NCI-H146 (cell line): ENCODE data around the gene REG3G.

ENCODE experiments used
- DNase-seq: peaks from one replicate; lab custom pipeline; 2025; lab: John Stamatoyannopoulos, UW

REG3G gene

DNA sequence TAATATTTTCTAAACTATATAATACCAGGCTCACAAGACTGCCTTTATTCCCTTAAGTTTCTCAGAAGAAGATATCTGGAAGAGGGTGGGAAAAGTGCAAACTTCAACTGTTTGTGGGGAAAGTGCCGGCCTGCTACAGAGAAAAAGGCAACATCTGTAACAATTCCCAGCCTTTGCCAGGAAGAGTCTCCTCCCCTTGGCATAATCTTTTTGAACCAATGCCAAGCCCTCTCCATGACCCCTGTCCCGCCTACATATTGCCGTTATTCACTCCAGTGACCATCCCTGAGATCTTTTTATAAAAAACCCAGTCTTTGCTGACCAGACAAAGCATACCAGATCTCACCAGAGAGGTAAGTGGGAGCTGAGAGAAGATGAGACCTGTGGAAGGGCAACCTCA is at the start of gene REG3G:
REG3G (plus strand) TSS at position 282 of the 400 bp plus-strand sequence. CDS start 392 bp downstream, outside the sequence.
- no peak for DNase-seq

DNA sequence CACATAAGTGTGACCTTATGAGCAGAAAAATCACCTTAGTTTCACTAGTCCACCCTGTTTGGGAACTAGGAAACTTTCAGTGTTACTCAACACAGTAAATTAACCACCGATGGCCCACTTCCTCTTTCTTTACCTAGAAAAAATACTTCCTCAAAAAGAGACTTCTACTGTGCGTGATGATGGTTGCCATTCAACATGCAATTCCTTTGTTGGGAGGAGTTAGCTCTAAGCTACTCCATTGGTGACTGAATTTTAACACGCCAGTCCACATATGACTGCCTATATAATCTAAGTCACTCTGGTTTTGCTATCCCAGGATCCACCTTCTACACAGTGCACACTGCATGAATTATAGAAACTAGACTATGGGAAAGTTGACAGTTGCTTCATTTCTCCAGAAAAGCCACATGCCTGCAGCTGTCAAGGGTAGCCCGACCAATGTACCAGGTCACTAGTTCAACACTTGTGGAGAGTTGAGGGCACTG is 47.8 kb upstream of the REG3G start:
- DNase-seq, result no peak

DNA sequence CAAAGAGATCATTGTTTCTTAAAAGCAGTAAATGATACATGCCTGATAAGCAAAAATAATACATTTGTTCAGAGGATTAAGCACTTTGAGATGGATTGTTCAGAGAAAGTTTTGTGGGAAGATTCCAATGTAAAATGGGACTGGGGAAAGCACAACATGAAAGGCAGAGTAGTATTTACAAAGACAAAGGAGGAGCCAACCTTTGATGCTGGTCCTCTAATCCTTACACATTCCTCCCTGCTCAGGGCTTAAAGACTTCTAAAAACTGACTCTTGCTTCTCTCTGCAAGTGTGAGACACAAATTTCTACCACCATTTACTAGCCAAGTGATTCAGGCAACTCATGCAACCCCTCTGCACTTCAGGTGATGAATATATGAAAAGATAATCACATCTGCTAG is 47.2 kb upstream of the REG3G start:
- no peak for DNase-seq

DNA sequence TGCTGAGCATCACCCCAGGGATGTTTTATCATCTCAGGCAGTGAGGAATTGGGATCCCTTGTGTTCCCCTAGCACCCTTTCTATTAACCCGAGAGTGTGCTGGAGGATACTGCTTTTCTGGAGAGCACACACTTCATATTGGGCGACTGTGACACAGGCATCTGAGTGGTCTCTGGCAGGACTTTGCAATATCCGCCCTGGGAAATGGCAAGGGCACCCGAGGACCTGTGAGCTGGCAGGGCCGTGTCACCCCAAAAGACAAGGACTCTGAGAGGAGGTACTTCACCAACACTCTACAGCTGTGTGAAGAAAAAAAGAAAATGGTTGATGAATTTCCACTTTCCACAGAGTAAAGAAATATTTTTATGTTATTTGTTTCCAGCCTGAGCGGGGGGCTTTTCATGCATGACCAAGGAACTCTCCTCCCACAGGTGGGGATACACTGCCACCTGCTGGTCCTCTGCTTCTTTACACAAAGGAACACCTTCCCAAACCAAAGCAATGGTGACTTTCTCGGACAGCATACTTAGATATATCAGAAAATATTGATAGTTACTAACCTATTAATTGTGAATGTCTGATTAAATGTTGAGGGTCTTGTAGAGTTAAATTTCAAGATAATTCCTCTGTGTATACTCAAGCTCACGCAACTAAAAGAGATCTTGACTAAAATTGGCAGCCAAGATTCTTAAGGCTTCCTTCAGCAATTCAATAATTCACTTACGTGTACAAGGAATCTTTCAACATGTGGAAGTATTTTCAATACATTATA is 45.9 kb upstream of the REG3G start:
- DNase-seq, result peak; percentile 71

DNA sequence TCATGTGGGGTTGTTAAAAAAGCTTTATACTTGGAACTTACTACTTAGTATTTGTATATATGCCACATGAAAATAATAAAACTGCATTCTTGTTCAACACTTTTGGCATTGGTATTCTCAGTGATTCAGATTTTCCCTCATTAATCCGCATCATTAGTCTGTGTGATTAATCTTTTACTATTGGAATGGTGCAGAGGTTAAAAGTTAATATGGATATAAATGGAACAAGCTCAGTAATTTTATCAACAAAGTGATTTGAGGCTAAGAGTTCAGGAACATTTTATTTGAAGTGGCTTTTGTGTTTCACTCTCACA is 45.4 kb upstream of the REG3G start:
- DNase-seq, result no peak

DNA sequence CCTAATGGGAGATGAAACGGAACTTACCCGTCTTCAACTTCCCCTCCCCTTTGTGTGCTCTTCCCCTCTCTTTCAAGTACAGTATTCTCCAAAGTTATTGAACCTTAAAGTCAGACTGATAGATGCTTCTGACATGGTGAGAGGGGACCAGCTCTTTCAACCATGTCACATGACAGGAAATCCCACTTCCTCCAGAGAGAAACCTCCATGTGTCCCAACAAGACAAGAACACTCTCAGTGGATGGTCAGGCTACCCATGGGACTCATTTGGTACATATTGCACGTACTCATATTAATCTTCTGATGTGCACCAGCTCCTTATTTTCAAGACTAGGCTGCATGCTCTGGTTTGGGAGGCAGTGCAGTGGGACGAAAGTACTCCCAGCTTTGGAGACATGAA is 44.6 kb upstream of the REG3G start:
- DNase-seq, result no peak

DNA sequence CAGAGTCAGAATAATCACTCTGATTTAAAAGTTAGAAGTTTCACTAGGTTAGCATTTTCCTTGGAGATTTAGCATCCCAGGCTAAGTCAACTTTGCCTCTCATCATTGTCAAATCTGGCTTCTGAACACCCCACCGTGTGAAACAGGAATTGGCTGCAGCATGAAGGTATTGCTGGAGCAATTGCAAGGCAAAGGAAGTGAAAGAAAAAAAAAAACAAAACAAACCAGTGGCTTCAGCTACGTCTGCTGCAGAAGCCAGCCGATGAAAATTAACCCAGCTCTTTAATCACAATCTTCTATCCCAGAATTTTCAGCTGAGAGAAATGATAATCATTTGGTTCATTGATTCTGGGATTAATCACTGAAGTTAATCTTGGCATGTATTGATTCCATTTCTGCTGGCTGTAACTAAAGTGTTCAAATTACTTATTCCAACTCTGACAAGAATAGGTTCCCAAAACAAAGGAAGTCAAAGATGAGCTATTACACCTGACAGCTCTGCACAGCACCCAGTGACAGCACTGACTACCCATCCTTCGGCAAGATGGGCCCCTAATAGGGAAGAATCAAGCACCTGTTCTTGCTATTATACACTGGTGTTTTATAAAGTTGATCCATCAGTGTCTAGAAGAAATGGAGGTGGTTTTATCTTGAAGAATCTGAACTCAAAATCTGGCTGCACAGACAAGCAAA is 42.7 kb upstream of the REG3G start:
- DNase-seq, result no peak

DNA sequence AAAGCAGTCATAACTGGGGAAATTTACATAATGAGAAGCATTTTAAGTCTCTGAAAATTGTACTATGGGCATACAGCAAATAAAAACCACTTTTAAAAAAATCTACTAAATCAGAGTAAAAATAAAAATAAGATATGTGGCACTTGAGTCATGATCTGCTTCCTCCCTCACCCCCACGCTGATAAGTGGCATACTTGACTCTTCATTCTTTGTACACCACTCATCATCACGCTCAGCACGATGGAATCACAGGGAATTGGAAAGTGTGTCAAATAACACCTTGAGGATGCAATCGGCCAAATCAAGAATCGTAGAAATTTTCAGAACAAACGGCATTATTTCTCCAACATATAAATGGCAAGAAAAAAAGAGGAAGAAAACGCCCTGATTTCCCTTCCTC is 41.1 kb upstream of the REG3G start:
- no peak for DNase-seq

DNA sequence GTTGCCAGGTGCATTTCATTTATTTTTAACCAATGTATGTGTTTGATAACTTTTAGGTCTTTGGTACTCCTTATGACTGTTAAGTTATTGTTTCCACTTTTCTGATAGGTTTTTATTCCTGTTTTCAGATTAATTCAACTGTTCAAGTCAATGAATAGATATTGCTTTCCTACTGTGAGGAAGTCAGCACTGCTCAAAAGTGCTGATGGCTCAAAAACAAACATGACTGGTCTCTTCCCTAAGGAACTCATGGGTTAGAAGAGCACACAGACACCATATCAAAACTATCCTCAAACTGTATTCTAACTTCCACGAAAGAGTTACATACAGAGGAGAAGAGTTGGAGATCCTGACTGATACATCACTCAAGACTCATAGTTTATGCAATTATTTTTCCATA is 39.9 kb upstream of the REG3G start:
- no peak for DNase-seq

DNA sequence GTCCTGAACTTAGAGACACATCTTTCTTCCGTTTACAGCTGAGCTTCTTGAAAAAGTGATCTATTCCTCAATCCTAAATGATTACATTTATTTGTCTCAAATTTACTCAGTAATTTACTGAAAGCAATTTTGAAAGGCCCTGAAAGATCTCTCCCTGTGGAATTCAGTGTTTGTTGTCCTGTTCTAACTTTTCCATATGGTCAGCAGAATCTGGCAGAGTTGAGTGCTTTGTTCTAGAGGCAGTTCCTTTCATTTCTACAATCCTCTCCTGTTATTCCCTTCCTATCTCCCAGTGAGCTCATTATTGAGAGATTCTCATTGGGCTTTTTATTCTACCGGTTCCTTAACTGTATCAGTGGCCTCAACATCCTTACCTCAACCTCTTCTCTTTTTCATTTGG is 36.5 kb upstream of the REG3G start:
- DNase-seq, result no peak

DNA sequence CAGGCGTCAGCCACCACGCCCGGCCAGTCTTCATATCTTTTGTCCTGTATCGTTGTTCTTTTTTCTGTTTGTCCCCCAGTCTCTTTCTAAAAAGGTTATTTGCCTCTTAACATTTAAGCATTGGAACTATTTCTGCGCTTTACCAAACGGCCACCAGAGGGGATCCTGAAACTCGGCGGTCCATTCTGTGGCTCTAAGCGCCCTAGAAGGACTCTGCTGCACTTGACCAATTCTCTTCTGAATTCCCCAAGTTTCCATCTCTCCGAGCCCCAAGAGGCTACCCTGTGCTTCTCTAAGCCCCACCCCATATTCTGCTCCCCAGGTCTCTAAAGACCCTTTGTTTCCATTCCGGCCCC is 33.1 kb upstream of the REG3G start:
- peak; percentile 74 for DNase-seq

DNA sequence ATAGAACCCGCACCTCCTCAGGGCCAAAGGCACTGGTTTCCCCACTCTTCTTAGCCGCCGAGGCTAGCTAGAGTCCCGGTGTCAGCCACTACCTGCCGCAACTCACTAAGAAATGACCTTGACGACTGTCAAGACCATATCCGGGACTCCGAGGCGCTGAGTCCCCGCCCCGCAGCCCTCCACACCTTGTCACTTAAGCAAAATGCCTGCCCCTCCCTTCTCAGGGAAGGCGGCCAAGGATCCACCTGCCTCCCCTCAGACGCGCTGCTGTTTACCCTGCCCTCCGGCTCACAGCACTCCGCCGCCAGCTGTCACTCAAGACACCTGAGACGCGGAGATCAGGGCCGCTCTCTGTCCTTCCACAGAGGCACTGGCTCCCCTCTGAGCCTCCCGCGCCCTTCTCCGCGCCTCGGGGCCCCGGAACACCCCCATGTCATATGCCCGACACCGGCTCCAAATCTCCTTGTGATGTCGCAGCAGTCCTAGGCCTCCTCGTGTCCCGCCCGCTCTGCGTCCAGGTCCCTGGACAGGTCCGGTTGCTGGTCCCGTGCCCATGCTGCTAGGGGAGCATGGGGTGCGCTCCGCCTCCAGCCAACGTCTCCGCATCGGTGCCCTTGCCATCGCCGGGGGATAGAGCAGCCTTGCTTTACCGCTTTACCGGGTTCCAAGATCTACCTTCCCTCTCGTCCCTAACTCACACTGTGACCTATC is 32.5 kb upstream of the REG3G start:
- peak; percentile 92 for DNase-seq

DNA sequence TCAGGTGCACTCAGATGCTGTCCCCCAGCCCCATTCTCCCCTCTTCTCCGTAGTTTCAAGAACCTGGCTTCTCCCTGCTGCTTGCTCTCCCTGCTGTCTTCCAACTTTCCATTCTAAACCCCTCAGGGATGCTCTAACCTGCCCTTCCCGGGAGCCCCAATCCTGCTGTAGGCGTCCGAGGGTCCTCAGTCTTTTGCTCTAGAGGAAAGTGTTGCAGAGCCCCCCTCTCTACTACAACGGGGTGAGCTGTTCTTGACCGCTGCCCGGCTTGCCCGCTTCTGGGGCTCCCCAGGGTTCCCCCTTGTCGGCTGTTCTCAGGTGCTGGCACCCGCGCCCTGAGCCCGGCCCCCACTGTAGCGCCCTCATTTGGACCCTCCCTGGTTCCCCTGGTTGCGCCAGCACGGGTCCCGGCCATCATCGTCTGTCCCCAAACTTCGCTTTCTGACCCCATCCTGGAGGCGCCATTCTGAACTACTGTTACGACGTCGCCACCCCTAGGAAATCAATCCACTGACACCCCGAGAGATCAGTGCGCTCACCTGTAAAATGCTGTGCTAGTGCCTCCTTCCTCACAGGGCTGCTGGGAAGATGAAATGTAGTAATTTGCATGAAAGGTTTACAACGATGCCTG is 31.9 kb upstream of the REG3G start:
- no peak for DNase-seq

DNA sequence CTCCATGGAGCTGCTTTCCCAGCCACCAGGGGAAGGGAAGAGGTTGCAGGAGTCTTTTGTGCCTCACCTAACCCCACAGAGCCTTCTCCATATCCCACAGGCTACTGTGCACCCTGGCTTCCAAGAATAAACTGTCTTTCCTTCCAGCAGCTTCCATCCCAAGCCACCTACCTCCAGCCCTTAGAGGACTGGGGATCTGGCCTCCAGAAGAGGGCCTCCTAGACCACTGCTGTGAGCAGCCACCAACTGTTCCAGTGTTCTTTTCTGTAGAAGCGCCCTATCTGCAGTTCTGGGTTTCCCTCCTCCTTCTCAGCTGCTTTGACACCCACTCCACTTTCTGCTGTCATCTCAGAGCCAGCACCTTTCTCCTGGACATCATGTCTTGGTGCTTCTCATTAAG is 30.7 kb upstream of the REG3G start:
- DNase-seq, result no peak

DNA sequence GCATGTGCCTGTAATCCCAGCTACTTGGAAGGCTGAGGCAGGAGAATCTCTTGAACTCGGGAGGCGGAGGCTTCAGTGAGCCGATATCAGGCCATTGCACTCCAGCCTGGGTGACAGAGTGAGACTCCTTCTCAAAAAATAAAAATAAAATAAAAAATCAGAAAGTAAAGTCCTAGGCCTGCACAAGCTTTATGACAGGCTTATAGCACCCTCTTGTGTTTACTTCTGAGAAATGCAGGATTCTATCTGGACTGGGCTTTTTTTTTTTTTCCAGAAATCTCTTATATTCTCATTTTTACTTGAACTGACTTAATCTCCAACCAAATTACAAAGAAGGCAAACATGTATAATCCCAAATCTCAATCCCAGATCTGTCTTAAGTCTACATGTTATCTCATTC is 26.1 kb upstream of the REG3G start:
- DNase-seq, result peak; percentile 6

DNA sequence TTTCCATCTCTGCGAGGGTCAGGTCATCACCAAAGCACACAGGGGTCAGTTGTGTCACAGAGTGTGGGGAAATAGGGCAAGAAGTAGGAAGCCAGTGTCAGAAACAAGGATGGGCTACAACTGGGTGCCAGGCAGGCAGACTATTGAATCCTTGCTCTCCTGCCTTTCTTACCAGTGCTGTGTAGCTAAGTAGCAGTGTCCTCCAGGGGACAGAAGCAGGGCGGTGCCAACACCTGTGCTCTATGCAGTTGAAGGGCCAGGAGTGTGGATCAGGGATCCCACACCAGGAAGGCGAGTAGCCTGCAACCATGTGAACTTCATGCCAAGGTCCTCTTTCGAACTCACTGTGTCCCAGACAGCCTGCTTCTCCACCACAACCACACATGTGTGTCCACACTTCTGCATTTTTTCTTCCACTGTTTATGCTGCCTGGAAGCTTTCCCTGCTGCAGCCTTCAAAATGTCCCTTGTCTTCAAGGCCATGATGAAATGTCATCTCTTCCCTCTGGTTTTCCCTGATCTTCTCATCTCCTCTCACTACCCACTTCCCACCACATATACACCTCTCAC is 25.4 kb upstream of the REG3G start:
- DNase-seq, result no peak

DNA sequence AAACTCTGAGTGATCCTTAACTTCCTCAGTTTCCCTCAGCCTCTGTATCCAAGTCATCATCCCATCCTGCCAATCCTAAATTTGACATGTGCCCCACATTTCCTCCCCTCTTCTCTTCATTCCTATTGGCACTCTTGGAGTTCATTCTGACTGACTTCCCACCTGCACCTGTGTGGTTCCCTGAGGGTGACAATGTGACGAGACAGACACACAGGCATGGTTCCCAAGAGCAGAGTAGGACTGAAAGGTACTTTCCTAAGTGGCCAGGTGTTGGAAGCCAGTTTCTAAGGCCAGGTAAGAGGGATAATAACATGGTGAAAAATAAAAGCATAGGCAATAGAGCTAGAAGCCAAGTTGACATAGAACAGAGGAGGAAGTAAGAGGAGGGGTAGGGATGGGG is 24.2 kb upstream of the REG3G start:
- no peak for DNase-seq

DNA sequence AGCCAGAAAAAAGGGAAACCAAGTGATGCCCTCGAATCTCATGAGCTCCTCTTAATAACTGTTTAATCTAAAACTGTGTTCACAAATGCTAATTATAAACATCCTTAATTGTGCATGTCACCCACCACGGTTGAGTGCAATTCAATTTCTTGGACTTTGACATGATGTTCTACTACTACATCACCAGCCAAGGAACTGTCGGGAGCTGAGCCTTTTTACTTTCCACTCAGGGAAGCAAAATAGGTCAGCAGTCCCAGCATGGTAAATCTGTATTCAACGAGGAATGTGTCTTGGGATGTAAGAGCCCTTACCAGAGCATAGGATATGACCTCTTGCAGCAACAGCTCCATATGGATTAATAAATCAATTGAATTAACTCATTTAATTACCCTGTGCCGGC is 20.8 kb upstream of the REG3G start:
- DNase-seq, result no peak

DNA sequence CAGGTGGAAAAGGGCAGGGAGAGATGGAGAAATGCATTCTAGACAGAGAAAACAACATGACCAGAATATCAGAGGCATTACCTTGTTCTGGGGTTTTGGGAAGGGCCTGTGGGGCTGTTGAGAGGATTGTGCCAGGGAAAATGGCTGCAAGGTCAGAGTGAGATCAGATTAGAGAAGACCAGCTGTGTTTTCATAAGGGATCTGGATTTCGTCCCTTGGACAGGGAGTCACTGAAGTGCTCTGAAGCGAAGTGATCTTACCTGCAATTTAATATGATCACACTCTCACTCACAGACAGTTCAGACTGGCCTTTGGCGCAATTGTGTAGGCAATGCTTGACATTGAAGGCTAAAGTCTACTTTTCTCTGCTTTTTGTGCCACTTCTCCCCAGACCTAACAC is 20.3 kb upstream of the REG3G start:
- DNase-seq, result no peak

DNA sequence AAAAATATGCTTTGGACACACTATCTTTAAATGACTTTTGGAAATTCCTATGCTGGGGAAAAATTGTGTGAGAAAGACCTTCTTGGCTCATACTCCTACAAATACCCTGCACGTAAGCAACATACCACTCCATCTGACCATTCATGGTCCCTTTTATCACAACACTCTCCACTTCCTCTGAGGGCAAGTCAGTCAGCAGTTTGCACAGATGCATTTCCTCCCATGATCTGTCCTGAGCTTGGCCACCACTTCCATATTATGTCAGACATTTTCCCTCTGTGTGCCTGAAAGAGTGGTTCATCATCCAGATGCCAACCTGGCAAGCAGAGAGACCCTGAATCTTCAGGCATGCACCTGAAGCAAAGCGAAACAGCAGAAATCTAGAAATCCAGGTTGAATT is 16.1 kb upstream of the REG3G start:
- DNase-seq, result no peak

DNA sequence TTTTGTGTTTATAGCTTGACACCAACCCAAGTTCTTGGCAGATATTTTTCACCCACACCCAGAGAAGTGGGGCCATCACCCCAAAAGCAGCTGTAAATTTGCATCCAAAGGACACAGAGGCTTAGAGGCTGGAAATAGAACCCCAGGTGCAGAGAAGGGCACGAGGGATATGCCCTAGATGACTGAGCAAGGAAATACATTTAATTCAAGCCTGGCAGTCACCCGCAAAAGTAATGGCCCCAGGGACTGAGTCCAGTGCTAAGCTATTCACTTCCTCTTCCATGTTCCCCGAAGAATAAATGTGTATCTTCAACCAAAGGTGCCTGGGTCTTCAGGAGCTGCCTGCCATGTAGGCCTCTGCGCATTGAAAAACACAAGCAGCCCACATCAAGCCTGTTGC is 14.0 kb upstream of the REG3G start:
- DNase-seq, result no peak

DNA sequence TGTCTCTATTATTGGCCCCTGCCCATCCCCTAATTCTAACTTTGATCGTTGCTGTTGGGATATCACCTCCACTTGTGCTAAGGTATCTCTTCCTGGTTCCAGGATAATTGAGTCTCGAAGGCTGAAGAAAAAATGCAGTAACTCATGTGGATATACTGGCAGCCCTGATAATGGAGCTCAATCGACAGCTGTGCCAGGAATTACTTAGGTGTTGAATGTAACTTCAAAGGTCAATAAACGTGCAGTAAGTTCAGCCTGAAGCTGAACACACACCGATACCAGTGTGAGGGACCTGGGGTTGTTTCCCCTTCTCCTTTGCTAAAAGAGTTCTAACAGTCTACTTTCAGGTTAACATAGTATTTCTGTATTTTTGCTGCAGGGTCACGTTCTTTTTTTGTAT is 11.9 kb upstream of the REG3G start:
- no peak for DNase-seq
